Uterus (tissue), 2 donors: ENCODE results near the gene ZNF630.

ENCODE experiments used
- POLR2A ChIP-seq, 2 donors: fragments of 450-650 bp; IDR thresholded peaks; one replicate each; pipeline ENCODE4 v1.6.1; 2016; ENCODE audit warnings: antibody characterized with exemption in 2 of 2, mild to moderate bottlenecking in 1 of 2, moderate library complexity in 1 of 2
- TF ChIP-seq, protein P1 (sequence below), 4 experiments: fragments of 200-600 bp in 2 of 4; fragments of 450-650 bp in 2 of 4; sonication (generic) in 2 of 4; IDR thresholded peaks; one replicate each; pipeline ENCODE4 v1.5.1; 2016 to 2019; ENCODE audit warnings: antibody characterized with exemption in 4 of 4, mild to moderate bottlenecking in 2 of 4, moderate library complexity in 1 of 4

DNA sequence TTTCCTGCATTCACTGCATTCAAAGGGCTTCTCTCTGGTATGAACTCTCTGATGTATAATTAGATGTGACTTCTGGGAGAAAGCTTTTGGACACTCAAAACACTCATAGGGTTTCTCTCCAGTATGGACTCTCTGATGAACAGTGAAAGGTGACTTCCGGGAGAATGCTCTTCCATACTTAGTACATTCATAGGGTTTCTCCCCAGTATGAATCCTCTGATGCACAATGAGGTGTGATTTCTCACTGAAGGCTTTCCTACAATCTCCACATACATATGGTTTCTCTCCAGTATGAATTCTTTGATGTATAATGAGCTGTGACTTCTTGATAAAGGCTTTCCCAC is 12.2 kb downstream of the ZNF630 start:
- TF ChIP-seq, protein P1, sequence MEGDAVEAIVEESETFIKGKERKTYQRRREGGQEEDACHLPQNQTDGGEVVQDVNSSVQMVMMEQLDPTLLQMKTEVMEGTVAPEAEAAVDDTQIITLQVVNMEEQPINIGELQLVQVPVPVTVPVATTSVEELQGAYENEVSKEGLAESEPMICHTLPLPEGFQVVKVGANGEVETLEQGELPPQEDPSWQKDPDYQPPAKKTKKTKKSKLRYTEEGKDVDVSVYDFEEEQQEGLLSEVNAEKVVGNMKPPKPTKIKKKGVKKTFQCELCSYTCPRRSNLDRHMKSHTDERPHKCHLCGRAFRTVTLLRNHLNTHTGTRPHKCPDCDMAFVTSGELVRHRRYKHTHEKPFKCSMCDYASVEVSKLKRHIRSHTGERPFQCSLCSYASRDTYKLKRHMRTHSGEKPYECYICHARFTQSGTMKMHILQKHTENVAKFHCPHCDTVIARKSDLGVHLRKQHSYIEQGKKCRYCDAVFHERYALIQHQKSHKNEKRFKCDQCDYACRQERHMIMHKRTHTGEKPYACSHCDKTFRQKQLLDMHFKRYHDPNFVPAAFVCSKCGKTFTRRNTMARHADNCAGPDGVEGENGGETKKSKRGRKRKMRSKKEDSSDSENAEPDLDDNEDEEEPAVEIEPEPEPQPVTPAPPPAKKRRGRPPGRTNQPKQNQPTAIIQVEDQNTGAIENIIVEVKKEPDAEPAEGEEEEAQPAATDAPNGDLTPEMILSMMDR (IDR thresholded peaks at IDR 0.05), result no peak
- no peak for TF ChIP-seq POLR2A (IDR thresholded peaks at IDR 0.05)
